HG02852 (cell line): ENCODE data around the gene MTTP.

Source experiments
- ATAC-seq: cut with Tn5 transposase; IDR thresholded peaks from one replicate; pipeline ENCODE4 v1.9.1; 2021; ENCODE audit warnings: mild to moderate bottlenecking, moderate library complexity; ENCODE audit not compliant: unreplicated experiment

Gene MTTP

DNA sequence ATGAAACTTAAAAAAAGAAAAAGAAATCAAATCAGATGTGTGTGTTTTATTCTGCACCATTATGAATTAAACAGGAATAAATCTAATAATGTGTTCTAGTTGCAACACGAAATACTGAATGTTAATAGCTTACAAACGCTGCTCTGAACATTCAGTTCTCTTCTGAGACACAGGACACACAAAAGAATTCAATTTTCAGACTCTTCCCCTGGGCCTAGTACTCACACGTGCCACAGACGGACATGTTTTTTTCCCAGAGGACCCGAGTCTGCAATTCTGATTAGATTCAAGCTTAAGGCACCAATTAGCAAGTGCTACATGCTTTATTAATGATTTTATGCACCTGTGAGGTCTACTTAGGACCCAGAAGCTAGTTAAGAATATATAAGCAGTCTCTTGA lies 62.5 kb downstream of the MTTP start:
- ATAC-seq, result no peak

- ATAC-seq, result no peak
These were observed 66.1 kb downstream of the MTTP start for GRCh38 chr4:99640676-99641075.

DNA sequence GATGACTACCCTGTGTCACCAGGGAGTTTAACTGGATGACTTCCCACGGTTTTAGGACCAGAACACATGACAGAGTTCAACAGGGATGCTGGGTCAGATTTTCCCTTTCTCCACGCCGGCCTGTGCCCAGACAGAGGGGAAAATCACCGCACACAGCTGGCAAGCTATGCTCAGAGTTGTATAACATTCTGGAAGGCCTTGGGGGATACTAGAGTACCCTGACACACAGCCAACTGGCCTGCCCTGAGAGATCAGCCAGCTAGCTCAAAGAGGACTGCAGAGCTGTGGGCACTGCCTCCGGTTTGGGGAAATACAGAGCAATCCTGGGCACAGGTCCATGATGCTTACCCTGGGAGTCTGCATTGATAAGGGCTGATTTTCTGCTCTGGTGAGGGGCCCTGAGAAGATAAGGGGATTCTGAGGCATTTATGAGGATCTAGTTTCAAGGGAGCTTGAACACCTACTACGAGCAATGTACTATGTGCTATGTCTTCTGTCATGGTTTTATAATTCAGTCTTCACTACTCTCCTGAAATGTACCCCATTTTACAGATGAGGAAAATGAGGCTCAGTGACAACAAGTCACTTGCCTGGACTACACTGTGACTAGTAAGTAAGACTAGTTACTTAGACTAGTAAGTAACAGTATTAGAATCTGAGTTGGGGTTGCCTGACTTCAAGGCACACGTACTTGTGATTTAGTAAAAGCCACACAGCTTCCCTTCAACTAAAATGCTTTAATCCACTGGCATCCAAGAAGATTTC lies 68.3 kb downstream of the MTTP start:
- no peak for ATAC-seq

DNA sequence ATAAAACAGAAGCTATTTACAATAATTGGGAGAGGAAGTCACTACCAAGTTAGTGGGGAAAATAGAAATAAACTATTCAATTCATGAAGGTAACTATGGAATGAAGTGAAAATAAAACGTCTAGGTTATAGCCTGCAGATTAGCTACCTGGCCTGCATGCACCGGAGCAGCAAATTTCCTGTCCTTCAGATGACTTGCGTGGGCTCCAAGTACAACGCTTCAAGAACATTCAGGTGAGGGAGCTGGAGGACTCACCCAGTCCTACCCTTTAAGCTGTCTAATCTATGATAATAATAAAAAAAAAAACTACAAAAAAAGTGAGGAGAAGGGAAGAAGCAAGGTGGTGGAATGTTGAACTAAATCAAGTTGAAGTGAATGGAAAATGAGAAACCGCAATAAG lies 69.8 kb downstream of the MTTP start:
- no peak for ATAC-seq

- no peak for ATAC-seq
These were observed 70.4 kb downstream of the MTTP start for GRCh38 chr4:99645036-99645435.

GRCh38 chr4:99645638-99646037 lies 71.0 kb downstream of the MTTP start:
- ATAC-seq, result no peak

GRCh38 chr4:99647071-99647470 lies 72.4 kb downstream of the MTTP start:
- no peak for ATAC-seq

DNA sequence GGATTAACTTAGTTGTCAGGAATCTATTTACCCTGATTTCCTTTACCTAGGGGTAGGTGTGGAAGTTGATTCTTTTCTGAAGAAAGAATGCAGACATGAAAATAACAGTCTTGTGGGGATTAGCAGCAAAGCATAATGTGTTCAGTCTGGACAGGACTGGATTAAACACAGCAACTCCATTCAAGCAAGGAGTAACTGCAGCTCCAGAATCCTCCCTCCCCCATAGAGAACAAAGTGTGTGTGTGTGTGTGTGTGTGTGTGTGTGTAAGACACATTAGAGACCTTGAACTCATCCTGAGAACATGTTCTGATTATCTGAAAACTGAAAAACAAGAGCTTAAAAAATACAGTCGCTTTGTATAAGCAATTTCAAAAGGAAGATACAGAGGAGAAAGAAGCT lies 73.7 kb downstream of the MTTP start:
- no peak for ATAC-seq

DNA sequence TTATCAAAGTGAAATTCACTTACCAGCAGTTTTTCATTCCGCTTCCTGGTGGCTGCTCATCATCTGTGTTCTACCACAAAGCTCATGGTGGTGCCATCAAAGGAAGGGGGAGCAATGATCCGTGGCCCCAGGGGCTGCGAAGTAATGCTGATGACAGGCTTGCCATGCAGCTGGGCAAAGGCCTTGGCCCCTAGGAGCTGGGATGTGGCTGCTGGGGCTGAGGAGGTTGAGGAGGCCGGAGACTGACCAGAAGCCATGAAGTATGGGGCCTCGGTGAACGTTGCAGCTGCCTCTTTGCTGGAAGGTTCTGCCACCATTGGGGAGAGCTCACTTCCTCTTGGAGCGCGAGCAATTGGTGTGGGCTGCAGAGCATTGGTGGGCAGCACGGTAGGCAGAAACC lies 74.6 kb downstream of the MTTP start:
- no peak for ATAC-seq

DNA sequence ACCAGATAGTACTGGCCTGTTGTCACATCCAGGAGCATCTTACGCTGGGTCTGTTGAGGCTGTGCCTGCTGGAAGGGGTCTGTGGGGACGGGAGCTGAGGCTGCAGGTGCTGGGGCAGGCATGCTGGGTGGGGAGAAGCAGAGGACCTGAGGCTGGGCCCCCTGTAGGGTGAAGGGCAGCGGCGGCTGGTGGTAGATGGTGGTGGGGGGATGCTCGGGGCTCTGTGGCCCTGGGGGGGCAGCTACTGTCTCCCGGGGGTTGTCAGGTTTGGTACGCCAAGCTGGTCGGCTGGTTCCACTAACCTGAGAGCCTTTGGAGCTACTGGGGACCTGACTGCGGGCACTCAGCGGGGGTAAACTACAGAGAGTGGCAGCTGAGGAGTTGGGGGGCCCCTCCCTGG lies 75.2 kb downstream of the MTTP start:
- no peak for ATAC-seq

GRCh38 chr4:99651016-99651769 lies 76.6 kb downstream of the MTTP start:
- no peak for ATAC-seq

DNA sequence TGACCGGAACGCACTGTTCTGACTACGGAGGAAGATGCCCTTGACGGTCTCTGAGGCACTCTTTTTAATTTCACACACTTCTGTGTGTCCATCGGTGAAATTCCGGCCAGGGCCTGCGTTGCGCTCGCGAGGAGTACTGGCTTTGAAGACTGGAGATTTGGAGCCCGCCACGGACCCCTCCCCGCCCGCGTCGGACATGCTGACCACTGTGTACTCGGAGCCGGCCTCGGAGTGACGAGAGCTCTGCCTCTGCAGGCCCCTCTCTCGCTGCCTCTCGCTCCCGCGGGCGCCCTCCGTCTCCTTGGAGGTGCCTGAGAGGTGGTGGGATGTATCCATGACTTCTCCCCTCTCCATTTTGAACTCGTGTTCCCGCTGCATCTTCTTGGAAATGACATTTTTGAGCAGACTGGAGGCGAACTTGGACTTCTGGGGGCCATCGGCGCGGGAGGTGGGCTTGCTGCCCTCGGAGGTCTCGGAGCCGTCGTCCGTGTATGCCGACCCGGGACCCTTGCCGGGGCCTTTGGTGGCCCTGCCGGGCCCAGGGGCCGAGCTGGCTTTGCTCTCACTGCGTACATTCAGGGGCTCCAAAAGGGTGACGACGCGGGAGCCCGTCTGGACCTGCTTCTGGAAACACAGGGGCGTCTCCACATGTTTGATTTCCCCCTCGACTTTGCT lies 77.3 kb downstream of the MTTP start:
- ATAC-seq, result no peak

- no peak for ATAC-seq
These were observed 78.2 kb downstream of the MTTP start for GRCh38 chr4:99652596-99653436.

DNA sequence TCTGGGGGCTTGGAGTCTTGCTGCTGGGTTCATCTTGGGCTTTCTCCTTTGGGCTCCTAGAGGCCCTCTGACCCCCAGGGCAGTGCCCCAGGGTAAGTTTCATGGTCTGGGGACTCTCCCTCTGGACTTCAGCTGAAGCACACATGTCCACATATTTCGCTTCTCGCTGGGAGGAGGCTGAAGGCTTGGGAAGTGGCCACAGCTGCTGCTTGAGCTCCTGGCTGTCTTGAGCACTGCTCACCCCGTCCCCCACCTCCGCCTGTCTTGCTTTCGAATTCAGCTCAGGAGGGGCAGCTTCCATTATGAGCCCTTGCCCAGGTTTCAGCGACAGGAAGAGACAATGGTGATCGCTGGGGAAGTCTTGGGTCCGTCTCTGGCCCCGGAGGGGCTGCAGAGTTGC lies 79.3 kb downstream of the MTTP start:
- ATAC-seq, result no peak

DNA sequence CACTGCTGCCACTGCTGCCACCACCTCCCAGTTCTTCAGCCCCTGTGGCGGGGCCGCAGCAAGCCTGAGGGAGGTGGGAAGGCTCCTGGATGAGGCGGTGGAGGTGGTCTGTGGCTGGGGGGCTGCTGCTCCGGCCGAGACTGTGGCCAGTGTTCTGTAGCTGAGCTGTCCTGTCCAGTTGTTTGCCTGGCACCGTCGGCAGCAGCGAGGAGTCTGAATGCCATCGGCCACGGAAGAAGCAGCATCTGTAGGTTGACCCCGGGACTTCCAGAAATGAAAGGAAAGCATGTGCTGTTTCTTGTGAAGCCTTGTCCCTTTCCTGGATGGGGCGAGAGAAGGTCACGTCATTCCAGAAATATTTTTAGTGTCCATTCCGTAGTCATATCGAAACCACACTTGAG lies 79.7 kb downstream of the MTTP start:
- no peak for ATAC-seq

- no peak for ATAC-seq
These were observed 80.9 kb downstream of the MTTP start for GRCh38 chr4:99655308-99656081.

- no peak for ATAC-seq
These were observed 83.2 kb downstream of the MTTP start, which contains the start of gene C4orf54 for GRCh38 chr4:99657798-99658197. C4orf54 (minus strand) TSS chr4:99657828; CDS start chr4:99654648, 3,180 bp downstream.

DNA sequence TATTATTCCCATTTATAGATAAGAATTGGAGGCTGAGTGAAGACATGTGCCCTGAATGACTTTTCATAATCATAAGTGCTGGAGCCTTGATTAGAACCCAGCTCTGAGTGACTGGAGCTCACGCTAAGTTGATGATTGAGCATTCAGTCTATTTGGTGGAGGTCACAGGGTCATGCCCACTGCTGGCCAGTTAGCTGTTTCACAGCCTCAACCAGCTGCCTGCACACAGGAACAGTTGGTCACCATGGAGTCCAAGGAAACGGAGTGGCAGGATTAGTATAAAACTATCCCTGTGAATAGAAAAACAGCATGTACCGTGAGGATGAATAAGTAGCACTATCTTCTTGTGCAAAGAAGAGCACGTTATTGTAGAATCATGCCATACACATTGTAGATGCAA lies 84.0 kb downstream of the MTTP start:
- ATAC-seq, result no peak

- ATAC-seq, result no peak
These were observed 87.3 kb downstream of the MTTP start for GRCh38 chr4:99661907-99662306.

- no peak for ATAC-seq
These were observed 90.1 kb downstream of the MTTP start for GRCh38 chr4:99664716-99665115.
